GM12878 (cell line): Measurements from ENCODE around the gene METTL5. TPM values are rescaled to one million over a fixed set of nuclear protein-coding genes. Genes with fewer than 3 reads are reported as not detected.

Source experiments
- BMI1 ChIP-seq: fragments of 450-650 bp; IDR thresholded peaks from 2 replicates; pipeline ENCODE4 v1.6.1; 2016; ENCODE audit warnings: mild to moderate bottlenecking, moderate library complexity, borderline replicate concordance
- CHD2 ChIP-seq: IDR thresholded peaks from 2 replicates; pipeline ENCODE4 v1.6.1; 2011; ENCODE audit warnings: low read depth, low read length, improper control_type of control experiment, borderline replicate concordance
- E4F1 ChIP-seq: fragments of 450-650 bp; IDR thresholded peaks from 2 replicates; pipeline ENCODE4 v1.6.1; 2018; ENCODE audit warnings: borderline replicate concordance, mild to moderate bottlenecking; ENCODE audit not compliant: partially characterized antibody
- ESRRA ChIP-seq: IDR thresholded peaks from 2 replicates; pipeline ENCODE4 v1.6.1; 2012; ENCODE audit warnings: mild to moderate bottlenecking, low read length, improper control_type of control experiment
- MTA2 ChIP-seq: fragments of 450-650 bp; IDR thresholded peaks from 2 replicates; pipeline ENCODE4 v1.6.1; 2016; ENCODE audit warnings: low read depth, mild to moderate bottlenecking, moderate library complexity
- MYB ChIP-seq: fragments of 150-350 bp; IDR thresholded peaks from 2 replicates; pipeline ENCODE4 v1.6.1; 2014; ENCODE audit warnings: mild to moderate bottlenecking, low read depth, low read length, borderline replicate concordance
- MYC ChIP-seq: IDR thresholded peaks from 2 replicates; pipeline ENCODE4 v1.6.1; 2011; ENCODE audit warnings: mild to moderate bottlenecking, low read length, moderate library complexity, inconsistent platforms; ENCODE audit not compliant: insufficient read depth, insufficient replicate concordance, insufficient read length, severe bottlenecking
- NFIC ChIP-seq: IDR thresholded peaks from 2 replicates; pipeline ENCODE4 v1.6.1; 2012; ENCODE audit warnings: low read depth, mild to moderate bottlenecking, inconsistent platforms, low read length, moderate library complexity
- PBX3 ChIP-seq: IDR thresholded peaks from 2 replicates; pipeline ENCODE4 v1.6.1; 2011; ENCODE audit warnings: mild to moderate bottlenecking, low read depth, low read length, moderate library complexity; ENCODE audit not compliant: insufficient replicate concordance
- PKNOX1 ChIP-seq: fragments of 450-650 bp; IDR thresholded peaks from 2 replicates; pipeline ENCODE4 v1.6.1; 2016; ENCODE audit warnings: mild to moderate bottlenecking
- RELA ChIP-seq: fragments of 450-650 bp; IDR thresholded peaks from 2 replicates; pipeline ENCODE4 v1.8.0; 2014; ENCODE audit warnings: borderline replicate concordance; ENCODE audit not compliant: partially characterized antibody
- STAT1 ChIP-seq: fragments of 450-650 bp; conservative IDR thresholded peaks from 2 replicates; pipeline ENCODE4 v1.6.1; 2014; ENCODE audit warnings: antibody characterized with exemption, mild to moderate bottlenecking
- ZBTB40 ChIP-seq: fragments of 450-650 bp; IDR thresholded peaks from 2 replicates; pipeline ENCODE4 v1.6.1; 2016; ENCODE audit warnings: mild to moderate bottlenecking, moderate library complexity, borderline replicate concordance
- ZNF687 ChIP-seq: fragments of 450-650 bp; IDR thresholded peaks from 2 replicates; pipeline ENCODE4 v1.6.1; 2017; ENCODE audit warnings: mild to moderate bottlenecking, moderate library complexity
- polyA plus RNA-seq, 11 experiments: library from polyadenylated mRNA; depleted of rRNA in 4 of 11; unstranded in 6 of 11; stranded (reverse) in 5 of 11; fragments of >200 nt; fragmentation: Nextera tagmentation in 4 of 11; fragmentation: Illumina TruSeq in 1 of 11; extraction: Ambion mirVana in 4 of 11; extraction: Trizol in 1 of 11; gene quantifications; 1 replicate in 1 of 11; 2 replicates in 10 of 11; pipeline versions ENCODE4 v1.2.1 to v1.2.3, GENCODE V29; 2011 to 2016; ENCODE audit warnings: inconsistent platforms in 2 of 11, missing spikeins in 2 of 11, low read depth in 1 of 11
- total RNA-seq, 4 experiments: library from RNA; depleted of rRNA in 3 of 4; stranded (reverse); fragments of >200 nt in 3 of 4; fragmentation: Illumina TruSeq in 1 of 4; extraction: Trizol in 1 of 4; gene quantifications; 2 replicates each; pipeline versions ENCODE4 v1.2.1 to v1.2.3, GENCODE V29; 2013 to 2021

Gene METTL5
- total and polyA plus RNA-seq, 10 of the 15 experiments (the other 5 are each of a cell fraction or from before 2014, with no cell fraction given): 55.0 to 204 (median 87.4) TPM

GRCh38 chr2:169824373-169825333, at the start of gene METTL5 (continued):
- TF ChIP-seq ZBTB40 (no peak), ZNF687 (peak; percentile 79), NFIC (no peak), ESRRA (no peak), STAT1 (0 out of 2 replicates have a peak, but pooled peaks have one; percentile 55), E4F1 (no peak), PBX3 (no peak), PKNOX1 (no peak), MTA2 (no peak), MYC (peak; percentile 74), BMI1 (no peak), RELA (peak; percentile 48), MYB (0 out of 2 replicates have a peak, but pooled peaks have one; percentile 24), CHD2 (peak; percentile 58; the same call in 1 of the 2 replicates)
